Measurements from ENCODE around the gene SERTAD4. TPM values are rescaled to one million over a fixed set of nuclear protein-coding genes. Genes with fewer than 3 reads are reported as not detected.

The SERTAD4 gene
- total and polyA plus RNA-seq, 10 of the 15 experiments (the other 5 are each of a cell fraction or from before 2014, with no cell fraction given) = not detected

DNA sequence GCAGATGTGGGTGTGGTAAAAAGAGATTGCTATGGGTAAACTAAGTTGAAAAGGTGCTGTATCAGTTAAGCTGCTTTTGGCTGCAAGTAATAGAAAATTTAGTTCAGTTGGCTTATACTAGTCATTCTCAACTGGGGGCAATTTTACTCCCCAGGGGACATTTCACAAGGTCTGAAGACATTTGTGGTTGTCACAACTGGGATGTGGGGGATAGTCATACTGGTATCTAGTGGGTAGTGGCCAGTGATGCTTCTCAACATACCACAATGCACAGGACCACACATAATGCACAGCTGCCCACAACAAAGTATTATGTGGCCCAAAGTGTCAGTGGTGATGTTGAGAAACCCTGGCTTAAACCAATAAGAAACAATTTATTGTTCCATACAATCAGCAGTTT lies 31.4 kb downstream of the SERTAD4 start (continued):
- TF ChIP-seq PKNOX1 (IDR thresholded peaks at IDR 0.05) = no peak
- TF ChIP-seq FOS (IDR thresholded peaks at IDR 0.05; ENCODE audit: borderline replicate concordance, extremely low read depth, insufficient read length) = no peak
- TF ChIP-seq, protein P1, sequence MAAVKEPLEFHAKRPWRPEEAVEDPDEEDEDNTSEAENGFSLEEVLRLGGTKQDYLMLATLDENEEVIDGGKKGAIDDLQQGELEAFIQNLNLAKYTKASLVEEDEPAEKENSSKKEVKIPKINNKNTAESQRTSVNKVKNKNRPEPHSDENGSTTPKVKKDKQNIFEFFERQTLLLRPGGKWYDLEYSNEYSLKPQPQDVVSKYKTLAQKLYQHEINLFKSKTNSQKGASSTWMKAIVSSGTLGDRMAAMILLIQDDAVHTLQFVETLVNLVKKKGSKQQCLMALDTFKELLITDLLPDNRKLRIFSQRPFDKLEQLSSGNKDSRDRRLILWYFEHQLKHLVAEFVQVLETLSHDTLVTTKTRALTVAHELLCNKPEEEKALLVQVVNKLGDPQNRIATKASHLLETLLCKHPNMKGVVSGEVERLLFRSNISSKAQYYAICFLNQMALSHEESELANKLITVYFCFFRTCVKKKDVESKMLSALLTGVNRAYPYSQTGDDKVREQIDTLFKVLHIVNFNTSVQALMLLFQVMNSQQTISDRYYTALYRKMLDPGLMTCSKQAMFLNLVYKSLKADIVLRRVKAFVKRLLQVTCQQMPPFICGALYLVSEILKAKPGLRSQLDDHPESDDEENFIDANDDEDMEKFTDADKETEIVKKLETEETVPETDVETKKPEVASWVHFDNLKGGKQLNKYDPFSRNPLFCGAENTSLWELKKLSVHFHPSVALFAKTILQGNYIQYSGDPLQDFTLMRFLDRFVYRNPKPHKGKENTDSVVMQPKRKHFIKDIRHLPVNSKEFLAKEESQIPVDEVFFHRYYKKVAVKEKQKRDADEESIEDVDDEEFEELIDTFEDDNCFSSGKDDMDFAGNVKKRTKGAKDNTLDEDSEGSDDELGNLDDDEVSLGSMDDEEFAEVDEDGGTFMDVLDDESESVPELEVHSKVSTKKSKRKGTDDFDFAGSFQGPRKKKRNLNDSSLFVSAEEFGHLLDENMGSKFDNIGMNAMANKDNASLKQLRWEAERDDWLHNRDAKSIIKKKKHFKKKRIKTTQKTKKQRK (IDR thresholded peaks at IDR 0.05; ENCODE audit: low read depth, low read length) = no peak
- no peak for TF ChIP-seq NR2C2 (IDR thresholded peaks at IDR 0.05; ENCODE audit: borderline replicate concordance, control insufficient read depth, insufficient read length, low read depth)

DNA sequence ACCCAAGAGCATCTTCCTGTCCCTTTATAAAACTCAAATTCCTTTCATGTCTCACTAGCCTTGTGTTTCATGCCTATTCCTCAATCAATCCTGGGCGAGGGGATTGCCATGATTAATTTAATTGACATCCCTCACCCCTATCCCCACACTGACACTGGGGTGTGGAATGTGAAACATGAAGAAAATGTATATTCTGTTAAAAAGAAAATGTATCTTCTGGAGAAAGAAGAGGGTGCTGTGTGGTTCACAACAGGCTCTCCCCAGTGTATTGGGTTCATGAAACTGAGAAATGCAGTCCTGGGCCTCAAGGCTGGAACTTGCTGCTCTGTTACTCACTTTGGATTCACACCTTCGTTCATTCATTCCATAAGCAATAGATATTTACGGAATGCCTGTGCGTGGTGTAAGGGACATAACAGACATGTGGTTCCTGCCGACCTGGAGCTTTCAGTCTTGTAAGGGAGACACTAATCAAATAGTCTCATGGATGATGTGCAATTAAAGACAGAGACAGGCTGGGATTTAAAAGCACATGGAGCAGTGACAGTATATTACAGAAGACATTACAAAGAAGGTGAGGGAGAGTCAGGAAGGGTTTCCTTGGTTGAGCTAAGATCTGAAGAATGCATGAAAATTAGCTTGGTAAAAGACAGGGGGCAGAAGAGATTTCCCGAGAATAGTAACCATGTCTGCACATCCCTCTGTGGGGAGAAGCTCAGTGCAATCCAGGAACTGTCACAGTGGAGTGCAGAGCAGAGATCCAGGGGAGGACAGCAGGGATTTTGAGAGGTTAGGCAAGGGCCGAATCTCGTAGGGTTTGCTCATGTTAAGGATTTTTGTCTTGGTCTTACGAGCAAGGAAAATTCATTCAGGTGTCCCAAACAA lies 32.1 kb downstream of the SERTAD4 start:
- POLR2A ChIA-PET = no interaction called here
- Histone ChIP-seq H3K27ac (ENCODE audit: control insufficient read depth, insufficient read depth) (no peak overlapping the region), H4K20me1 (ENCODE audit: control insufficient read depth, insufficient read depth) (no peaks in the 10 kb centered on the region), H3K4me3 (no peak overlapping the region), H3K9ac (ENCODE audit: control insufficient read depth, insufficient read depth, low read length) (no peak overlapping the region), H3K36me3 (ENCODE audit: control insufficient read depth in 2 of 2, insufficient read depth in 2 of 2, low read length in 1 of 2) (no peaks in the 10 kb centered on the region), H3K4me2 (ENCODE audit: control insufficient read depth, insufficient read depth) (no peak overlapping the region), H3K79me2 (ENCODE audit: control insufficient read depth, insufficient read depth, low read length) (no peaks in the 10 kb centered on the region), H2AFZ (ENCODE audit: control insufficient read depth, low read depth, low read length) (no peak overlapping the region), H3K4me1 (ENCODE audit: control insufficient read depth, insufficient read depth, low read length) (no peaks in the 10 kb centered on the region), H3K27me3 (replicated peaks in 1 of 2; ENCODE audit: control insufficient read depth in 2 of 2, insufficient read depth in 2 of 2, low read length in 1 of 2) (peaks cover 0 to 2% of the 10 kb centered on the region in 2 experiments; a peak in 1 of 4 replicates), H3K9me3 (replicated peaks; ENCODE audit: control insufficient read depth, insufficient read depth, low read length) (no peaks in the 10 kb centered on the region)
- FAIRE-seq (no peak), ATAC-seq (no peak), DNase-seq (ENCODE audit: low read depth, low spot score) (no peak)
- BruUV-seq (replicated peaks) = no TSS peak
- 27% methylated on average over 9 of the region's 9 CpGs for WGBS (ENCODE audit: insufficient coverage, insufficient replicate concordance, low lambda C conversion rate, missing lambda C conversion rate)
- in situ Hi-C loops (cut with MboI) (no loop called here), intact Hi-C loops (cut with micrococcal nuclease; ENCODE audit: unreplicated experiment) (no loop called here)
- SMC1A ChIA-PET (ENCODE audit: uncharacterized antibody, unreplicated experiment) = interaction anchor here (0.7 kb wide), 1 partner anchor 29 kb away, joined by 6 read pairs; no protein-coding TSS in a partner anchor
- RAD21 ChIA-PET (ENCODE audit: unreplicated experiment) = no interaction called here
- TF ChIP-seq ASH2L (IDR thresholded peaks at IDR 0.05; ENCODE audit: borderline replicate concordance, low read depth) (no peak), BHLHE40 (IDR thresholded peaks at IDR 0.05; ENCODE audit: borderline replicate concordance in 1 of 2, low read depth in 2 of 2, low read length in 1 of 2) (no peak), ZNF687 (IDR thresholded peaks at IDR 0.05) (no peak)
- CTCF ChIA-PET = no interaction called here
